HEK293 (cell line): ENCODE data around the gene CELF4.

Experiments used
- ATF2 ChIP-seq: fragments of 450-650 bp; formaldehyde crosslinking; IDR thresholded peaks from 2 replicates; pipeline ENCODE4 v1.5.1; 2016; ENCODE audit warnings: missing biosample characterization, missing genetic modification characterization, low read depth
- CTCF ChIP-seq: fragments of 450-650 bp; formaldehyde crosslinking; IDR thresholded peaks from 2 replicates; pipeline ENCODE4 v1.5.1; 2016; ENCODE audit warnings: missing biosample characterization, missing genetic modification characterization
- HIC1 ChIP-seq: fragments of 450-650 bp; formaldehyde crosslinking; IDR thresholded peaks from 2 replicates; pipeline ENCODE4 v1.5.1; 2016; ENCODE audit warnings: missing biosample characterization, missing genetic modification characterization
- PRDM10 ChIP-seq: fragments of 450-650 bp; formaldehyde crosslinking; IDR thresholded peaks from 2 replicates; pipeline ENCODE4 v1.5.1; 2016; ENCODE audit warnings: missing biosample characterization, missing genetic modification characterization
- RBAK ChIP-seq: fragments of 450-650 bp; formaldehyde crosslinking; IDR thresholded peaks from 2 replicates; pipeline ENCODE4 v1.5.1; 2016; ENCODE audit warnings: missing biosample characterization, missing genetic modification characterization
- TRIM28 ChIP-seq: IDR thresholded peaks from 2 replicates; pipeline ENCODE4 v1.6.1; 2011; ENCODE audit warnings: low read length, control low read depth, borderline replicate concordance
- TSHZ1 ChIP-seq: fragments of 450-650 bp; formaldehyde crosslinking; IDR thresholded peaks from 2 replicates; pipeline ENCODE4 v1.5.1; 2016; ENCODE audit warnings: missing biosample characterization, missing genetic modification characterization, borderline replicate concordance
- ZBTB21 ChIP-seq: fragments of 450-650 bp; formaldehyde crosslinking; IDR thresholded peaks from 2 replicates; pipeline ENCODE4 v1.5.1; 2017; ENCODE audit warnings: missing biosample characterization, missing genetic modification characterization
- ZEB2 ChIP-seq: fragments of 450-650 bp; formaldehyde crosslinking; IDR thresholded peaks from 2 replicates; pipeline ENCODE4 v1.5.1; 2016; ENCODE audit warnings: missing biosample characterization, missing genetic modification characterization
- ZNF132 ChIP-seq: fragments of 450-650 bp; formaldehyde crosslinking; IDR thresholded peaks from 2 replicates; pipeline ENCODE4 v1.5.1; 2017; ENCODE audit warnings: missing biosample characterization, missing genetic modification characterization, borderline replicate concordance
- ZNF239 ChIP-seq: fragments of 450-650 bp; formaldehyde crosslinking; IDR thresholded peaks from 2 replicates; pipeline ENCODE4 v1.5.1; 2016; ENCODE audit warnings: missing biosample characterization, missing genetic modification characterization
- ZNF449 ChIP-seq: fragments of 450-650 bp; formaldehyde crosslinking; IDR thresholded peaks from 2 replicates; pipeline ENCODE4 v1.5.1; 2017; ENCODE audit warnings: missing biosample characterization, mild to moderate bottlenecking, missing genetic modification characterization, moderate library complexity
- ZNF488 ChIP-seq: fragments of 450-650 bp; formaldehyde crosslinking; IDR thresholded peaks from 2 replicates; pipeline ENCODE4 v1.5.1; 2016; ENCODE audit warnings: missing biosample characterization, missing genetic modification characterization
- ZNF513 ChIP-seq: fragments of 450-650 bp; IDR thresholded peaks from 2 replicates; pipeline ENCODE4 v1.5.1; 2018; ENCODE audit warnings: missing biosample characterization, missing genetic modification characterization
- ZNF514 ChIP-seq: fragments of 450-650 bp; formaldehyde crosslinking; IDR thresholded peaks from 2 replicates; pipeline ENCODE4 v1.5.1; 2016; ENCODE audit warnings: missing biosample characterization, missing genetic modification characterization
- ZNF529 ChIP-seq: fragments of 450-650 bp; formaldehyde crosslinking; IDR thresholded peaks from 2 replicates; pipeline ENCODE4 v1.5.1; 2017; ENCODE audit warnings: missing genetic modification characterization, missing biosample characterization; ENCODE audit not compliant: insufficient replicate concordance
- ZNF600 ChIP-seq: fragments of 450-650 bp; formaldehyde crosslinking; IDR thresholded peaks from 2 replicates; pipeline ENCODE4 v1.5.1; 2016; ENCODE audit warnings: missing biosample characterization, missing genetic modification characterization
- ZNF610 ChIP-seq: fragments of 450-650 bp; formaldehyde crosslinking; IDR thresholded peaks from 2 replicates; pipeline ENCODE4 v1.5.1; 2016; ENCODE audit warnings: missing biosample characterization, missing genetic modification characterization, borderline replicate concordance
- ZNF843 ChIP-seq: fragments of 450-650 bp; formaldehyde crosslinking; IDR thresholded peaks from 2 replicates; pipeline ENCODE4 v1.5.1; 2016; ENCODE audit warnings: missing biosample characterization, missing genetic modification characterization
- ZSCAN4 ChIP-seq: fragments of 450-650 bp; formaldehyde crosslinking; IDR thresholded peaks from 2 replicates; pipeline ENCODE4 v1.5.1; 2017; ENCODE audit warnings: missing biosample characterization, missing genetic modification characterization
- ZXDB ChIP-seq: fragments of 450-650 bp; formaldehyde crosslinking; IDR thresholded peaks from 2 replicates; pipeline ENCODE4 v1.5.1; 2016; ENCODE audit warnings: missing biosample characterization, missing genetic modification characterization

Gene CELF4

GRCh38 chr18:37574113-37574512 lies 8.5 kb upstream of the CELF4 start (continued):
- 0 out of 2 replicates have a peak, but pooled peaks have one; percentile 23 for TF ChIP-seq ZNF513
- 0 out of 2 replicates have a peak, but pooled peaks have one; percentile 28 for TF ChIP-seq ZXDB (tag by site-specific recombination)
- TF ChIP-seq ATF2, result no peak
- no peak for TF ChIP-seq CTCF (tag by site-specific recombination)
- peak; percentile 80 for TF ChIP-seq HIC1 (tag by site-specific recombination)
- no peak for TF ChIP-seq TSHZ1 (tag by site-specific recombination)
- TF ChIP-seq ZBTB21 (tag by site-specific recombination), result no peak
- TF ChIP-seq ZNF843 (tag by site-specific recombination), result peak; percentile 59
- no peak for TF ChIP-seq ZNF514 (tag by site-specific recombination)
- TF ChIP-seq ZNF488, result no peak
- TF ChIP-seq ZNF600 (tag by site-specific recombination), result 0 out of 2 replicates have a peak, but pooled peaks have one; percentile 25
- peak; percentile 75 for TF ChIP-seq PRDM10 (tag by site-specific recombination)
- peak; percentile 68 for TF ChIP-seq ZSCAN4
- no peak for TF ChIP-seq ZNF132 (tag by site-specific recombination)
- TF ChIP-seq ZEB2 (tag by site-specific recombination), result peak; percentile 70; the same call in 1 of the 2 replicates
- no peak for TF ChIP-seq ZNF239 (tag by site-specific recombination)
- TF ChIP-seq TRIM28, result no peak
- TF ChIP-seq ZNF610 (tag by site-specific recombination), result no peak
- TF ChIP-seq ZNF449 (tag by site-specific recombination), result no peak
- no peak for TF ChIP-seq RBAK (tag by site-specific recombination)
- TF ChIP-seq ZNF529 (tag by site-specific recombination), result no peak
